GM12865 (cell line): ENCODE data around the gene LRRC23.
A peak's percentile ranks its signal among the peaks of the same experiment; 100 is the strongest.

Experiments used
- DNase-seq: peaks from one replicate; pipeline ENCODE4 v3.0.0; 2010; ENCODE audit warnings: low read depth
- H3K4me3 ChIP-seq: 2 replicates; pipeline ENCODE4 v1.5.1; 2011; ENCODE audit warnings: mild to moderate bottlenecking, low read depth, low read length, control low read depth
- CTCF ChIP-seq: IDR thresholded peaks from 2 replicates; pipeline ENCODE4 v1.5.1; 2011; ENCODE audit warnings: low read length, control low read depth, low read depth, inconsistent platforms; ENCODE audit not compliant: insufficient read depth; ENCODE audit errors: missing control alignments

The LRRC23 gene

DNA sequence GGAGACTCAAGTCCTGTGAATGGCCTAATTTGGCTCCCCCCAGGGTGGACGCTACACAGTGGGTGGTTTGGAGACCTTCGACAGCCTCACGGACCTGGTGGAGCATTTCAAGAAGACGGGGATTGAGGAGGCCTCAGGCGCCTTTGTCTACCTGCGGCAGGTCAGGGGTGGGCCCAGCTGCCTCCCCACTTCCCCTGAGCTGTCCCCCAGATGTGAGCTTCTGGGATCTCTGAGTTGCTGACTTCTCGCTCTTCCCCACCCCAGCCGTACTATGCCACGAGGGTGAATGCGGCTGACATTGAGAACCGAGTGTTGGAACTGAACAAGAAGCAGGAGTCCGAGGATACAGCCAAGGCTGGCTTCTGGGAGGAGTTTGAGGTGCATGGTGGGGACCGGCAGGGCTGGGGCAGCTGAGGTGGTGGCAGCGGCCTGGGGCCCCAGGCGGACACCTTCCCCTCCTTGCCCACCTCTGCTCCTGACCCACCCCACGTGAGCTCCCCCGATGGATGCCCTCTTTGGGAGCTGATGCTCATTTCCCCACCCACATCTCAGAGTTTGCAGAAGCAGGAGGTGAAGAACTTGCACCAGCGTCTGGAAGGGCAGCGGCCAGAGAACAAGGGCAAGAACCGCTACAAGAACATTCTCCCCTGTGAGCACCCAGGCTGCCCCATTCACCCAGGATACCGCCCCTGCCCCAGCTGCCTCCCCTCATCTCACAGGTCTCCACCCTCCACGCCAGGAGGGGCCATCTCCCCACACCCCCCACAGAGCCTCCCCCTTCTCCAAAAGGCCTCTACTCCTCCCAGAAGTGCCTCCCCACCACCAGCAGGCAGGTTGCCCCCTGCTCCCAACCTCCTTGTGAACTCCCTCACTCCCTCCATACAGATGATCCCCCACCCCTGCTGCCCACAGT is 50.7 kb downstream of the LRRC23 start:
- peak overlapping the region; percentile 76 for H3K4me3 ChIP-seq
- TF ChIP-seq CTCF = no peak

DNA sequence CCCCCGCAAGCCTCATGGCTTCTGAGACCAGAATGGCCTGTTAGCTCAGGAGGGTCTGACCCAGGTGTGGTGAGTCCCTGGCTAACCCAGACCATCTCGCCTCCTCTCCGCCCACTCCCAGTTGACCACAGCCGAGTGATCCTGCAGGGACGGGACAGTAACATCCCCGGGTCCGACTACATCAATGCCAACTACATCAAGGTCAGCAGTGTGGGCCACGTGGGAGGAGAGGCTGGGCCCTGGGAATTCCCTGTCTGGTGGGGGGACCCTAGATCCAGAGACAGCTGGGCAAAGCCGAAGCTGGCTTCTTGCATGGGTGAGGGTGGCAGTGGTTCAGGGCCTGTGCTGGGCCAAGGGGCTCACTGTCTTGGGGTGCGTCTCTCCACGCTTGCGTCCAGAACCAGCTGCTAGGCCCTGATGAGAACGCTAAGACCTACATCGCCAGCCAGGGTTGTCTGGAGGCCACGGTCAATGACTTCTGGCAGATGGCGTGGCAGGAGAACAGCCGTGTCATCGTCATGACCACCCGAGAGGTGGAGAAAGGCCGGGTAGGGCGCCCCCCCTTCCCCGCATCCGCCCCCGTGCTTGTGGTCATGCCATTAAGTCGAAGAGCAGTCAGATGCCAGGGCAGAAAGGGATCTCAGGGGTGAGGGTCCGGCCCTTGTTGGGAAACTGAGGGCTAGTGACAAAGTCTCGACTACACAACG is 51.6 kb downstream of the LRRC23 start:
- no peak for TF ChIP-seq CTCF
- peak overlapping the region; percentile 76 for H3K4me3 ChIP-seq
- DNase-seq = peak; percentile 78

More for the DNA sequence above, 50.7 kb downstream of the LRRC23 start:
- DNase-seq = peak; percentile 42

- TF ChIP-seq CTCF = no peak
- DNase-seq = peak; percentile 64
- H3K4me3 ChIP-seq = peak overlapping the region; percentile 76
Observed at GRCh38 chr12:6957151-6957701, 52.6 kb downstream of the LRRC23 start.

DNA sequence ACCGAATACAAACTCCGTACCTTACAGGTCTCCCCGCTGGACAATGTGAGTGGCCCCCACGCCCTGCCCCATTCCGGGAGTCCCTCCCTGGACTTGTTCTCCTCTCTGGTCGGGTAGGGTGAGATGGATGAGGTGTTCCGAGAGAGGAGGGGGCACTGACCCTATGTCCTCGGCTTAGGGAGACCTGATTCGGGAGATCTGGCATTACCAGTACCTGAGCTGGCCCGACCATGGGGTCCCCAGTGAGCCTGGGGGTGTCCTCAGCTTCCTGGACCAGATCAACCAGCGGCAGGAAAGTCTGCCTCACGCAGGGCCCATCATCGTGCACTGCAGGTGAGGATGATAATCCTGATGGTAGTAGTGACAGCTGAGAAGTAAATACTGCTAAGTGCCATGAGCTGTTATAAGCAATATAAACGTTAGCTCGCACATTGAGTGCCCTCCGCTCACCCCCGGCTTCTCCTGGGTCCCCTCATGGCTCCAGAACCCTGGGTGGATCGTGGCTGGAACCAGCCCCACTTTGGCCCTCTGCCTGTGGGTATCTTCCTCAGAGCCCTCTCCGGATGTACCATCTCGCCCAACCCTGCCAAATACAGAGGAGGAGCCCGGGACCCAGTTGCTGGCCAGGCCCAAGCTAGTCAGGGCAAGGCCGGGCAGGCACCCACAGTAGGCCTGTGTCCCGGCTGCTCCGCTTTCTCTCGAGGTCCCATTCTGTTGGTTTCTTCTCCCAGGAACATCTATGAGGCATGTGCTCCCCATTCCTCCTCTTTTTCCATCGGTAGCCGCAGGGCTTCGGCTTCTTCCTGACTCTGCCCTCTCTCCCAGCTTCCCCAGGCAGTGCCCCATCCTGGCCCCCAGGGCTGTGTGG is 53.4 kb downstream of the LRRC23 start:
- peak; percentile 53 for DNase-seq
- TF ChIP-seq CTCF = no peak
- peak overlapping the region; percentile 76 for H3K4me3 ChIP-seq

DNA sequence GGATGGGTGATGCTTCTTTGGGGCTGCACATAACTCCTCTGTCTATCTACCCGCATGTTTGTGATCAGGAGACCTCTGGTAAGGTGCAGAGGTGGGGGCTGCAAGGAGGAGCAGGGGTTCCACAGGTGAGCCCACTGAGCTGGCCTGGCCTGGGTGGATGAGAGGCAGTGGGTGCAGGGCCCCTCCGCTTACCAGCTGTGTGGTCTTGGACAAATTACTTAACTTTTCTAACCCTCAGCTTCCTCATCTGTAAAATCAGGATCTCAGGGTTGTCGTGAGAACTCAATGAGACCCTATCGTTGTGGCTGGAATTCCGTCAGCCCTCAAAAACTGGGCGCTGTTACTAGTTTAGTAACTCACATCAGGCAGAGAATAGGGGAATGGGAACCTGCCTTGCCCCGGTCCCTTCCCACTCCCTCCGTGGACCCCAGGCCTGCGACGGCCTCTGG is 54.0 kb downstream of the LRRC23 start:
- no peak for DNase-seq
- H3K4me3 ChIP-seq = peak overlapping the region; percentile 76
- TF ChIP-seq CTCF = no peak
